Measurements from ENCODE around the gene SLC9A9. TPM values are rescaled to one million over a fixed set of nuclear protein-coding genes. Genes with fewer than 3 reads are reported as not detected.

SLC9A9 gene
- total RNA-seq, 4 donors from 2014 or later, result 13.4 to 15.0 (median 14.4) TPM

GRCh38 chr3:143573610-143574303 lies 274.5 kb downstream of the SLC9A9 start:
- TF ChIP-seq POLR2A (IDR thresholded peaks at IDR 0.05; ENCODE audit: low read depth) (no peak), POLR2AphosphoS5 (IDR thresholded peaks at IDR 0.05) (no peak), EP300 (IDR thresholded peaks at IDR 0.05) (no peak), CTCF (IDR thresholded peaks at IDR 0.05) (no peak)
- intact Hi-C loops (cut with DNase I), result no loop called here
- Histone ChIP-seq H3K27ac (replicated peaks in 1 of 4) (no peak overlapping the region), H3K9me3 (no peaks in the 10 kb centered on the region), H3K36me3 (peaks cover 0 to 26% (median 0%) of the 10 kb centered on the region in 4 donors), H3K4me3 (no peak overlapping the region), H3K27me3 (no peaks in the 10 kb centered on the region), H3K4me1 (no peaks in the 10 kb centered on the region)
- WGBS, result 85% methylated on average over 8 of the region's 8 CpGs
- DNase-seq (ENCODE audit: extremely low spot score), result no peak

DNA sequence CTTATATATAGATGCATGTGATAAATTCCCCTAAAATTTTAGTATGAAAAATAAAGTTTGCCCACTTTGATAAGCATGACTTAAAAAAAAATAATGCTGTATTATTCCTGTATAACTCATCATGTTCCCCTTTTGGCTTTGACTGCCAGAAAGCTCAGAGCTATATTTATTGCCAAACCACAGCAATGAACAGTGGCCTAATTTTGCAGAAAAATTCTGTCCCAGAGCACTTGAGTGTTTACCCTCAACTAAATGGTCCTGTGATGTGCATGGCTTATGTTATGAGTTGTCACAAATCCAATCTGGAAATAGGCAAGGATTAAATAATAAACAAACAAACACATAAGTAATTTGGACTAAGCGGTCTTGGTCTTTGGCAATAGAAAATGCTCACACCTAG lies 276.7 kb downstream of the SLC9A9 start:
- H3K27me3 ChIP-seq, result no peaks in the 10 kb centered on the region
- no peak for DNase-seq (ENCODE audit: extremely low spot score)

GRCh38 chr3:143567823-143568222 lies 280.4 kb downstream of the SLC9A9 start:
- H3K4me1 ChIP-seq, result peaks cover 0 to 41% (median 21%) of the 10 kb centered on the region in 4 donors
- H3K27ac ChIP-seq (replicated peaks in 1 of 4), result no peak overlapping the region
- no peak for DNase-seq (ENCODE audit: extremely low spot score)
- no peaks in the 10 kb centered on the region for H3K27me3 ChIP-seq
- H3K36me3 ChIP-seq, result peaks cover 0 to 3% (median 0%) of the 10 kb centered on the region in 4 donors
- intact Hi-C loops (cut with DNase I), result no loop called here
- H3K9me3 ChIP-seq, result no peaks in the 10 kb centered on the region
- TF ChIP-seq EP300 (IDR thresholded peaks at IDR 0.05), result no peak
- TF ChIP-seq POLR2A (IDR thresholded peaks at IDR 0.05; ENCODE audit: low read depth), result no peak
- no peak for TF ChIP-seq CTCF (IDR thresholded peaks at IDR 0.05)
- TF ChIP-seq POLR2AphosphoS5 (IDR thresholded peaks at IDR 0.05), result no peak
- WGBS, result 67% methylated on average over 2 of the region's 2 CpGs
- H3K4me3 ChIP-seq, result no peak overlapping the region

More for the DNA sequence above, 276.7 kb downstream of the SLC9A9 start:
- TF ChIP-seq EP300 (IDR thresholded peaks at IDR 0.05) (no peak), POLR2A (IDR thresholded peaks at IDR 0.05; ENCODE audit: low read depth) (no peak), CTCF (IDR thresholded peaks at IDR 0.05) (no peak), POLR2AphosphoS5 (IDR thresholded peaks at IDR 0.05) (no peak)
- Histone ChIP-seq H3K9me3 (no peaks in the 10 kb centered on the region), H3K36me3 (peaks cover 0 to 21% (median 0%) of the 10 kb centered on the region in 4 donors), H3K27ac (replicated peaks in 1 of 4) (no peak overlapping the region), H3K4me3 (no peak overlapping the region), H3K4me1 (peaks cover 0 to 16% (median 9%) of the 10 kb centered on the region in 4 donors)
- intact Hi-C loops (cut with DNase I), result no loop called here
- WGBS, result 92% methylated on average over 1 of the region's 1 CpG

GRCh38 chr3:143565951-143566350 lies 282.3 kb downstream of the SLC9A9 start:
- H3K36me3 ChIP-seq, result no peaks in the 10 kb centered on the region
- DNase-seq (ENCODE audit: extremely low spot score), result no peak
- TF ChIP-seq CTCF (IDR thresholded peaks at IDR 0.05) (no peak), EP300 (IDR thresholded peaks at IDR 0.05) (no peak), POLR2AphosphoS5 (IDR thresholded peaks at IDR 0.05) (no peak), POLR2A (IDR thresholded peaks at IDR 0.05; ENCODE audit: low read depth) (no peak)
- no peaks in the 10 kb centered on the region for H3K27me3 ChIP-seq
- intact Hi-C loops (cut with DNase I), result no loop called here
- no peak overlapping the region for H3K27ac ChIP-seq (replicated peaks in 1 of 4)
- no peaks in the 10 kb centered on the region for H3K9me3 ChIP-seq
- H3K4me1 ChIP-seq, result peaks cover 0 to 41% (median 21%) of the 10 kb centered on the region in 4 donors
- no peak overlapping the region for H3K4me3 ChIP-seq

All from esophagus muscularis mucosa (tissue), 4 donors.